ENCODE data around the gene FUT3.
"Not testable (repeated sequence)": the region's sequence is repeated elsewhere in the genome, so short reads cannot be mapped to it uniquely, and the experiment has no call there.

The FUT3 gene

DNA sequence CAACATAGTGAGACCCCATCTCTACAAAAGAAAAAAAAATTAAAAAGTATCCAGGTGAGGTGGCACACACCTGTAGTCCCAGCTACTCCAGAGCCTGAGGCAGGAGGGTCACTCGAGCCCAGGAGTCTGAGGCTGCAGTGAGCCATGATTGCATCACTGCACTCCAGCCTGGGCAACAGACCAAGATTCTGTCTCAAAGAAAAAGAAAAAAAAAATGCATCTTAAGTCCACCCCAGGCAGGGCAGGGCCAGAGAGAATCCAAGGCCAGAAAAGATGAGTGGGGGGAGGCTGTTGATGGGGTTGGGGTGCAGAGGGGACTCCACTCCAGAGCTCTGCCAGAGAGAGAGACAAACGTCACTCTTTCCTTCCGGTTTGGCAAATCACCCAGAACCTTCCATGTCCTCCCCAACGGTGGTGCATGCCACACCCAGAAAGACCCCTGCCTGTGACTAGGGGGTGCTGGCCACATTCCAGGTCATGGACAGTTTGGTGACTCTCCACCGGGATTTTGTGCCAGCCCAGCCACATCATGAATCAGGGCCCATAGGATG lies 431 bp downstream of the FUT3 start:
- Histone ChIP-seq H3F3A (ENCODE audit: low read depth) (no peaks in the 10 kb centered on the region), H4K20me1 (ENCODE audit: insufficient read depth, low read length, poor library complexity, severe bottlenecking) (no peaks in the 10 kb centered on the region), H3K4me3 (ENCODE audit: low read length, poor library complexity, severe bottlenecking) (no peak overlapping the region), H3K9me2 (replicated peaks; ENCODE audit: low read depth, low read length) (no peaks in the 10 kb centered on the region), H3K27me3 (ENCODE audit: insufficient read depth, low read length, poor library complexity, severe bottlenecking) (no peaks in the 10 kb centered on the region), H2AFZ (ENCODE audit: low read length) (no peak overlapping the region), H3K4me1 (ENCODE audit: insufficient read depth, low read length, poor library complexity, severe bottlenecking) (no peaks in the 10 kb centered on the region), H3K36me3 (ENCODE audit: insufficient read depth, low read length) (no peaks in the 10 kb centered on the region), H3K9ac (ENCODE audit: low read depth, low read length, poor library complexity, severe bottlenecking) (no peak overlapping the region), H3K79me2 (ENCODE audit: insufficient read depth, low read length) (no peaks in the 10 kb centered on the region), H3K4me2 (ENCODE audit: low read depth, low read length, poor library complexity, severe bottlenecking) (no peak overlapping the region), H3K9me3 (ENCODE audit: insufficient read depth, low read depth, low read length) (no peaks in the 10 kb centered on the region)
- TF ChIP-seq EZH2phosphoT487 (IDR thresholded peaks at IDR 0.05; ENCODE audit: borderline replicate concordance): no peak
- TF ChIP-seq, protein P1, sequence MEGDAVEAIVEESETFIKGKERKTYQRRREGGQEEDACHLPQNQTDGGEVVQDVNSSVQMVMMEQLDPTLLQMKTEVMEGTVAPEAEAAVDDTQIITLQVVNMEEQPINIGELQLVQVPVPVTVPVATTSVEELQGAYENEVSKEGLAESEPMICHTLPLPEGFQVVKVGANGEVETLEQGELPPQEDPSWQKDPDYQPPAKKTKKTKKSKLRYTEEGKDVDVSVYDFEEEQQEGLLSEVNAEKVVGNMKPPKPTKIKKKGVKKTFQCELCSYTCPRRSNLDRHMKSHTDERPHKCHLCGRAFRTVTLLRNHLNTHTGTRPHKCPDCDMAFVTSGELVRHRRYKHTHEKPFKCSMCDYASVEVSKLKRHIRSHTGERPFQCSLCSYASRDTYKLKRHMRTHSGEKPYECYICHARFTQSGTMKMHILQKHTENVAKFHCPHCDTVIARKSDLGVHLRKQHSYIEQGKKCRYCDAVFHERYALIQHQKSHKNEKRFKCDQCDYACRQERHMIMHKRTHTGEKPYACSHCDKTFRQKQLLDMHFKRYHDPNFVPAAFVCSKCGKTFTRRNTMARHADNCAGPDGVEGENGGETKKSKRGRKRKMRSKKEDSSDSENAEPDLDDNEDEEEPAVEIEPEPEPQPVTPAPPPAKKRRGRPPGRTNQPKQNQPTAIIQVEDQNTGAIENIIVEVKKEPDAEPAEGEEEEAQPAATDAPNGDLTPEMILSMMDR (conservative IDR thresholded peaks at IDR 0.05; ENCODE audit: low read length): no peak

DNA sequence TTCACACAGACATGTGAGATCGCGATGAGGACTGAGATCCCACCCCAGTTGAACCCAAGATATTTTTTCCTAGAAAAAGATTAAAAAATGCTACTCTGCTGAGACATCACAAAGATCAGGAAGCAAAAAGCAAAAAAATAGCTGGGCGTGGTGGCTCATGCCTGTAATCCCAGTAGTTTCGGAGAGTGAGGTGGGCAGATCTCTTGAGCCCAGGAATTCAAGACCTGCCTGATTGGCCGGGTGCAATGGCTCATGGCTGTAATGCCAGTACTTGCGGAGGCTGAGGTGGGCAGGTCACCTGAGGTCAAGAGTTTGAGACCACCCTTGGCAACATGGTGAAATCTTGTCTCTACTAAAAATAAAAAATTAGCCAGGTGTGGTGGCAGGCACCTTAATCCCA lies 1.1 kb downstream of the FUT3 start:
- Histone ChIP-seq H2AFZ (ENCODE audit: low read length) (no peak overlapping the region), H3K9me3 (ENCODE audit: insufficient read depth, low read depth, low read length) (no peaks in the 10 kb centered on the region), H3K4me1 (ENCODE audit: insufficient read depth, low read length, poor library complexity, severe bottlenecking) (no peaks in the 10 kb centered on the region), H3F3A (ENCODE audit: low read depth) (no peaks in the 10 kb centered on the region), H3K79me2 (ENCODE audit: insufficient read depth, low read length) (no peaks in the 10 kb centered on the region), H3K9ac (ENCODE audit: low read depth, low read length, poor library complexity, severe bottlenecking) (no peak overlapping the region), H4K20me1 (ENCODE audit: insufficient read depth, low read length, poor library complexity, severe bottlenecking) (no peaks in the 10 kb centered on the region), H3K27me3 (ENCODE audit: insufficient read depth, low read length, poor library complexity, severe bottlenecking) (no peaks in the 10 kb centered on the region), H3K4me3 (ENCODE audit: low read length, poor library complexity, severe bottlenecking) (no peak overlapping the region), H3K4me2 (ENCODE audit: low read depth, low read length, poor library complexity, severe bottlenecking) (no peak overlapping the region), H3K9me2 (replicated peaks; ENCODE audit: low read depth, low read length) (no peaks in the 10 kb centered on the region), H3K36me3 (ENCODE audit: insufficient read depth, low read length) (no peaks in the 10 kb centered on the region)
- TF ChIP-seq, protein P1 (conservative IDR thresholded peaks at IDR 0.05; ENCODE audit: low read length): no peak
- TF ChIP-seq EZH2phosphoT487 (IDR thresholded peaks at IDR 0.05; ENCODE audit: borderline replicate concordance): no peak

DNA sequence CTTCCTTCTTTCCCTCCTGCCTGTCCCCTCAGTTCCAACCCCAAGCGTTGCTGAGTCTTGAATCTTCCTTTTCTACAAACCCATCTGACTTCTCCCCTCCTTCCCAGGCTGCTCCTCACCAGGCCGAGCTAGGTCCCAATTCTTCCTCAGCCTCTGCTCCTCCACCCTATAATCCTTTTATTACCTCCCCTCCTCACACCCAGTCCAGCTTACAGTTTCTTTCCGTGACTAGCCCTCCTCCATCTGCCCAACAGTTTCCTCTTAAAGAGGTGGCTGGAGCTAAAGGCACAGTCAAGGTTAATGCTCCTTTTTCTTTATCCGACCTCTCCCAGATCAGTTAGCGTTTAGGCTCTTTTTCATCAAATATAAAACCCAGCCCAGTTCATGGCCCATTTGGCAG lies 2.6 kb downstream of the FUT3 start:
- H3K36me3 ChIP-seq (ENCODE audit: insufficient read depth, low read length); H2AFZ ChIP-seq (ENCODE audit: low read length); H4K20me1 ChIP-seq (ENCODE audit: insufficient read depth, low read length, poor library complexity, severe bottlenecking); H3K9me2 ChIP-seq (replicated peaks; ENCODE audit: low read depth, low read length); H3K9me3 ChIP-seq (ENCODE audit: insufficient read depth, low read depth, low read length); H3K27me3 ChIP-seq (ENCODE audit: insufficient read depth, low read length, poor library complexity, severe bottlenecking); H3K4me3 ChIP-seq (ENCODE audit: low read length, poor library complexity, severe bottlenecking); H3K4me2 ChIP-seq (ENCODE audit: low read depth, low read length, poor library complexity, severe bottlenecking); H3F3A ChIP-seq (ENCODE audit: low read depth); H3K79me2 ChIP-seq (ENCODE audit: insufficient read depth, low read length); H3K9ac ChIP-seq (ENCODE audit: low read depth, low read length, poor library complexity, severe bottlenecking); H3K4me1 ChIP-seq (ENCODE audit: insufficient read depth, low read length, poor library complexity, severe bottlenecking): not testable (repeated sequence)

GRCh38 chr19:5847846-5848245 lies 3.4 kb downstream of the FUT3 start:
- not testable (repeated sequence) for H3K4me2 ChIP-seq (ENCODE audit: low read depth, low read length, poor library complexity, severe bottlenecking); H3K4me3 ChIP-seq (ENCODE audit: low read length, poor library complexity, severe bottlenecking); H4K20me1 ChIP-seq (ENCODE audit: insufficient read depth, low read length, poor library complexity, severe bottlenecking); H3F3A ChIP-seq (ENCODE audit: low read depth); H3K36me3 ChIP-seq (ENCODE audit: insufficient read depth, low read length); H3K9me3 ChIP-seq (ENCODE audit: insufficient read depth, low read depth, low read length); H3K9ac ChIP-seq (ENCODE audit: low read depth, low read length, poor library complexity, severe bottlenecking); H3K9me2 ChIP-seq (replicated peaks; ENCODE audit: low read depth, low read length); H3K4me1 ChIP-seq (ENCODE audit: insufficient read depth, low read length, poor library complexity, severe bottlenecking); H3K27me3 ChIP-seq (ENCODE audit: insufficient read depth, low read length, poor library complexity, severe bottlenecking); H2AFZ ChIP-seq (ENCODE audit: low read length); H3K79me2 ChIP-seq (ENCODE audit: insufficient read depth, low read length)
